Progenitor cell of endocrine pancreas (in vitro differentiated cells): ENCODE measurements around the gene LDAF1. TPM values are rescaled to one million over a fixed set of nuclear protein-coding genes. Genes with fewer than 3 reads are reported as not detected.
A peak's percentile ranks its signal among the peaks of the same experiment; 100 is the strongest.

ENCODE experiments used
- DNase-seq: peaks from one replicate; pipeline ENCODE4 v3.0.0; 2021; ENCODE audit warnings: low spot score; ENCODE audit not compliant: unreplicated experiment
- H3K27ac Mint-ChIP-seq: 2 replicates; pipeline ENCODE4 v1.8.0; 2021; ENCODE audit warnings: mild to moderate bottlenecking, moderate library complexity, mixed read lengths
- H3K27me3 Mint-ChIP-seq: 2 replicates; pipeline ENCODE4 v1.8.0; 2021; ENCODE audit warnings: mixed read lengths
- H3K36me3 Mint-ChIP-seq: 2 replicates; pipeline ENCODE4 v1.8.0; 2022; ENCODE audit warnings: mixed read lengths; ENCODE audit not compliant: insufficient read depth
- H3K4me1 Mint-ChIP-seq: 2 replicates; pipeline ENCODE4 v1.8.0; 2021; ENCODE audit warnings: low read depth, mixed read lengths
- H3K4me3 Mint-ChIP-seq: 2 replicates; pipeline ENCODE4 v1.8.0; 2021; ENCODE audit warnings: low read depth, mild to moderate bottlenecking, moderate library complexity, mixed read lengths
- H3K9me3 Mint-ChIP-seq: 2 replicates; pipeline ENCODE4 v1.8.0; 2021; ENCODE audit warnings: low read depth, mixed read lengths
- total RNA-seq: library from RNA; stranded (reverse); gene quantifications from 2 replicates; pipeline ENCODE4 v1.2.1, GENCODE V29; 2021
- TF ChIP-seq, protein P1 (sequence below): fragments of 200-600 bp; sonication (generic); IDR thresholded peaks from one replicate; pipeline ENCODE4 v1.5.0; 2021; ENCODE audit warnings: antibody characterized with exemption, mild to moderate bottlenecking; ENCODE audit not compliant: unreplicated experiment

LDAF1 gene
- total RNA-seq, 1 donor from 2014 or later, result 20.0 TPM

DNA sequence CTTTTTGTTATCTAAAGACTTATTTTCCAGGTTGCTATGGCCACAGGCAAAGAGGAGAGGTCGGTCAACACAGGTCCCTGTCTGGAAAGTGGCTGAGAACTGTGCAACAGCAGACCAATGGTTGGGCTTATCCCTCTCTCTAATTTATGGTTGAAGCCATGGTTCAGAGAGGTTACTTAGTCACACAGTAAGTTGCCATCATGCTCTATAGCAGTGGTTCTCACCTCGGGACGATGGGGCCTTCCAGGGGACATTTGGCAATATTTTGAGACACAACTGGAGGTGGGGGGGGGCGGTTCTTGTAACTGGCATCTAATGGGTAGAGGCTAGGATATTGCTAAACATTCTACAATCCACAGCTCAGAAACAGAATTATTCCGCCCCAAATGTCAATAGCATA, 842 bp upstream of the LDAF1 start:
- H3K4me1 Mint-ChIP-seq, result peaks cover 9% of the 10 kb centered on the region
- peaks cover 4% of the 10 kb centered on the region for H3K36me3 Mint-ChIP-seq
- H3K9me3 Mint-ChIP-seq, result no peaks in the 10 kb centered on the region
- H3K27ac Mint-ChIP-seq, result no peak overlapping the region
- no peaks in the 10 kb centered on the region for H3K27me3 Mint-ChIP-seq
- TF ChIP-seq, protein P1, sequence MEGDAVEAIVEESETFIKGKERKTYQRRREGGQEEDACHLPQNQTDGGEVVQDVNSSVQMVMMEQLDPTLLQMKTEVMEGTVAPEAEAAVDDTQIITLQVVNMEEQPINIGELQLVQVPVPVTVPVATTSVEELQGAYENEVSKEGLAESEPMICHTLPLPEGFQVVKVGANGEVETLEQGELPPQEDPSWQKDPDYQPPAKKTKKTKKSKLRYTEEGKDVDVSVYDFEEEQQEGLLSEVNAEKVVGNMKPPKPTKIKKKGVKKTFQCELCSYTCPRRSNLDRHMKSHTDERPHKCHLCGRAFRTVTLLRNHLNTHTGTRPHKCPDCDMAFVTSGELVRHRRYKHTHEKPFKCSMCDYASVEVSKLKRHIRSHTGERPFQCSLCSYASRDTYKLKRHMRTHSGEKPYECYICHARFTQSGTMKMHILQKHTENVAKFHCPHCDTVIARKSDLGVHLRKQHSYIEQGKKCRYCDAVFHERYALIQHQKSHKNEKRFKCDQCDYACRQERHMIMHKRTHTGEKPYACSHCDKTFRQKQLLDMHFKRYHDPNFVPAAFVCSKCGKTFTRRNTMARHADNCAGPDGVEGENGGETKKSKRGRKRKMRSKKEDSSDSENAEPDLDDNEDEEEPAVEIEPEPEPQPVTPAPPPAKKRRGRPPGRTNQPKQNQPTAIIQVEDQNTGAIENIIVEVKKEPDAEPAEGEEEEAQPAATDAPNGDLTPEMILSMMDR, result no peak
- H3K4me3 Mint-ChIP-seq, result peak overlapping the region; percentile 84
- DNase-seq, result no peak

DNA sequence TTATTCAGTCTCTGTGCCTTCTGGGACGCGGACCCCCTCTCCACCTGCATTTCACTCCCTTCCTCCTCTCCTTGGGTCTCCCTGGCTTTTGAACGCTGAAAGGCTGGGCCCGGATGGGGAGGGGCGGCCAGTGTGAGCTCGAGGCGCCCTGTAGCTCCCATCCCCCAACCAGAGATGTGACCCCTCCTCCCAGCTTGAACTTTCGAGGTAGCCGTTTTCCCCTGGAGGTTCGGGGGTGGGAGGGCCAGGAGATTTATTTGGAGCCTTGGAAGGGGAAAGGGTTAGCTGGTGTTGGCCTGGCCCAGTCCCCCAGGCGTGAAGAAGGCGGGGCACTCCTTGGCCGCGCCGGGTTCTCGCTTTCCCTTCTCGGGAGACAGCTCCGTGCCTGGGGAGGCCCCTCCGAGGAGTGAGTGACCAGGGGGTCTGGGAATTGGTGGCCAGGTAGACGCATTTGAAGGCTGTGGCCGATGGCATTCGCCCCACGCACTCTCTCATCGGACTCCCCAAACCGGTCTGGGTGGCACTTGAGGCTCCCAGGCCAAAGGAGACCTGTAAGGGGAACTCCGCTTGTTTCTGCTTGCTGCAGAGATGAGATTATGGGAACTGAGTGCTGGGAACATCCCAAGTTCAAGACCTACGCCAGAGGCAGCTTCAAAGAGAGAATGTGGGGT, 942 bp downstream of the LDAF1 start:
- H3K4me1 Mint-ChIP-seq, result peaks cover 9% of the 10 kb centered on the region
- H3K27ac Mint-ChIP-seq, result peak overlapping the region; percentile 82
- peak; percentile 21 for DNase-seq
- H3K4me3 Mint-ChIP-seq, result peak overlapping the region; percentile 84
- H3K27me3 Mint-ChIP-seq, result no peaks in the 10 kb centered on the region
- TF ChIP-seq, protein P1, result no peak
- H3K36me3 Mint-ChIP-seq, result peaks cover 11% of the 10 kb centered on the region
- H3K9me3 Mint-ChIP-seq, result no peaks in the 10 kb centered on the region

DNA sequence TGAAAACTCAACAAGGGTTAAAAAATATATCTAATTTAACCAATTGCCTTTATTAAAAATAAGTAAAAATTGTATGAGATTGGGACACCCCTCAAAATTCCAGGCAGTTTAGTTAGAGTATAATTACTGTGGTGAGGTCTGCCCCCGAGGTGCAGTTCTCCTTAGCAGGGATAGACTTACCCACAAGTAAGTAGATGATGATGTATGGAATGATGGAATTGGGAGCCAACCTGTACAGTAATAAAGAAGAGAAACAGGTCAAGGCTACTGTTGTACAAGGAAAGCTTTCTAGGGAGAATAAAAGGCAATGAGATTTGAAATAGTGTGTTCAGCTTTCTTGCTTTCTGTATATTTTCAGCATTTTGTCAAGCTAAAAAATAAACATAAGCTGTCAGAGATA, 1.8 kb downstream of the LDAF1 start:
- DNase-seq, result no peak
- no peak overlapping the region for H3K27ac Mint-ChIP-seq
- peaks cover 15% of the 10 kb centered on the region for H3K36me3 Mint-ChIP-seq
- no peaks in the 10 kb centered on the region for H3K27me3 Mint-ChIP-seq
- H3K9me3 Mint-ChIP-seq, result no peaks in the 10 kb centered on the region
- no peak overlapping the region for H3K4me3 Mint-ChIP-seq
- TF ChIP-seq, protein P1, result no peak
- peaks cover 9% of the 10 kb centered on the region for H3K4me1 Mint-ChIP-seq

DNA sequence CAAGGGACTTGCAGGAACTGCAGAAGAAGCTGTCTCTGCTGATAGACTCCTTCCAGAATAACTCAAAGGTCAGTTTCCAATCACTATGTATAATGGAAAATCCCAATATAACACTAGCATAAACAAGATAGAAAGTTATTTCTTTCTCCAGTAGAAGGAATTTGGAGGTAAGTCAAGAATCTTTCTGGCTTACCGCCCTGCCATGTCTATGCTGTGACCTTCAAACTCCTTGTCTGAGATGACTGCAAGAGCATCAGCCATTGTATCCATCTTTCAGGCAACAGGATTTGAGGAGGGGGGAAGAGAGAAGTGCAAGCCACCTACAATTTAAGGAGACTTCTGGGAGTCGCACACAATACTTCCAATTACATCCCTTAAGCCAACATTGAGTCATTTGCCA, 2.7 kb downstream of the LDAF1 start:
- H3K36me3 Mint-ChIP-seq, result peaks cover 15% of the 10 kb centered on the region
- H3K4me3 Mint-ChIP-seq, result no peak overlapping the region
- no peaks in the 10 kb centered on the region for H3K27me3 Mint-ChIP-seq
- DNase-seq, result no peak
- H3K27ac Mint-ChIP-seq, result no peak overlapping the region
- H3K9me3 Mint-ChIP-seq, result no peaks in the 10 kb centered on the region
- TF ChIP-seq, protein P1, result no peak
- peaks cover 9% of the 10 kb centered on the region for H3K4me1 Mint-ChIP-seq

DNA sequence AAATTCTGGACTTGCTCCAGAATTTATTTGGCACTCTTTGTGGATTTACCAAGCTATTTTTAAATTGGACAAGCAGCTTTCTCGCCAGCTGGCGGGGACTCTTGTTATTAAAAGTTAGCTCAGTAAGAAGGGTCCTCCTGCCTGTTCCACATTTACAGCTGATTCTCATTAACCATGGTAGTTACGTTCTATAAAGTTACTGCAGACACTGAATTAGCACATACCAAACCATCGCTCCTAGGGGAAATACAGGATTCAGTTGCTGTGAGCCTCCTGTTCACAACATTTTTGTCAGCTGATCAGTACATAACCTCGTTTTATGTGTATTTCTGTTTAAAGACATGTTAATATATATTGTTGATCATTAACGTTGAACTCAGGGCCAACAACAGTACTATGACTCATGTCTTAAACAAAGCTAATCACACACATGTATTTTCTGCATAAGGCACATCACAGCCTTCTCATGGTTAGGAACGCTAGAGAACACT, 4.2 kb downstream of the LDAF1 start:
- H3K9me3 Mint-ChIP-seq, result no peaks in the 10 kb centered on the region
- H3K4me1 Mint-ChIP-seq, result peaks cover 9% of the 10 kb centered on the region
- peaks cover 18% of the 10 kb centered on the region for H3K36me3 Mint-ChIP-seq
- no peak overlapping the region for H3K27ac Mint-ChIP-seq
- TF ChIP-seq, protein P1, result no peak
- H3K27me3 Mint-ChIP-seq, result no peaks in the 10 kb centered on the region
- H3K4me3 Mint-ChIP-seq, result no peak overlapping the region
- no peak for DNase-seq
